Ovary (tissue), 3 donors: Measurements from ENCODE around the gene NEURL2.

Experiments
- CTCF ChIP-seq, 3 donors: fragments of 450-650 bp in 2 of 3; fragments of 200-600 bp in 1 of 3; IDR thresholded peaks; one replicate each; pipeline versions ENCODE4 v1.5.1 to v1.8.0; 2016 to 2022; ENCODE audit warnings: antibody characterized with exemption in 3 of 3, mild to moderate bottlenecking in 1 of 3
- EP300 ChIP-seq: sonication (generic); formaldehyde crosslinking; IDR thresholded peaks from one replicate; pipeline ENCODE4 v1.6.1; 2017; ENCODE audit warnings: antibody characterized with exemption
- donor health status: DM: no; HTN: no; CAD: no.

- TF ChIP-seq CTCF (IDR thresholded peaks at IDR 0.05) (no peak), EP300 (no peak)
Observed at GRCh38 chr20:45848421-45848820, 42.6 kb downstream of the NEURL2 start.
